HTR-8/SVneo (cell line): ENCODE data around the gene UBE2O.

ENCODE experiments used
- DNase-seq: peaks from one replicate; pipeline ENCODE4 v3.0.0; 2011; ENCODE audit warnings: low spot score, mixed read lengths; ENCODE audit not compliant: insufficient read length
- FAIRE-seq: peaks from 2 replicates; lab custom pipeline; 2011; peaks lifted over from hg19 to GRCh38; lab: Jason Lieb, UNC

The UBE2O gene

GRCh38 chr17:76399175-76400172, 53.5 kb downstream of the UBE2O start:
- DNase-seq (no peak), FAIRE-seq (no peak)

DNA sequence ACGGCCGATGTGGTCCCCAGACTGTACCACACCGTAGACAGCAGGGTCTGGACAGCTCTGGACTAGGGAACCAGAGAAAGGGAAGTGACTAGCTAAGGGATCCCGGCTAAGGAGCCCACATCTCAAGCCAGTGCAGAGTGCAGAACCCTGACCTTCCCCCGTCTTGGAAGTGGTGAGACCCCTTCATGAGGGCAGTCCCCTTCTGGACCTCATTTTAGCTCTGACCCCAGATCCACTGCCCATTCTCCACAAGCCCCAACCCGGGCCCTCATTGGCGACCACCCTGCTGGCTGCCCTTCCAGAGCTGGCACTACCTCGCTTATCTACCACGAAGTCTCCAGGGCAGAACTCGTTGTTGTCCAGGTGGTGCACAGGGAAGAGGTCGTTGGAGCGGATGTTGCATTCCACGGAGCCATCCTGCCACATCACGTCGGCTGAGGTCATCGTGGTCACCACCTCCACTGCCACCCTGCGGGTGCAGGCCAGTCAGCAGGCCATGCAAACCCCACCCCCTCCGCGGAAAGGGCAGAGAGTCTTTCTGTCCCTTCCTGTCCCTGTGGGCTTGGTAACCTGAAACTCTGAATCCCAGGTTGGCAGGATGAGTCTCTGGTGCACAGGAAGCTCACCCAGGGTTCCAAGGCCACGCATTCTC, 54.3 kb downstream of the UBE2O start:
- FAIRE-seq (peak; percentile 59), DNase-seq (no peak)

GRCh38 chr17:76397687-76398522, 55.0 kb downstream of the UBE2O start:
- DNase-seq (peak; percentile 91), FAIRE-seq (peak; percentile 98)

DNA sequence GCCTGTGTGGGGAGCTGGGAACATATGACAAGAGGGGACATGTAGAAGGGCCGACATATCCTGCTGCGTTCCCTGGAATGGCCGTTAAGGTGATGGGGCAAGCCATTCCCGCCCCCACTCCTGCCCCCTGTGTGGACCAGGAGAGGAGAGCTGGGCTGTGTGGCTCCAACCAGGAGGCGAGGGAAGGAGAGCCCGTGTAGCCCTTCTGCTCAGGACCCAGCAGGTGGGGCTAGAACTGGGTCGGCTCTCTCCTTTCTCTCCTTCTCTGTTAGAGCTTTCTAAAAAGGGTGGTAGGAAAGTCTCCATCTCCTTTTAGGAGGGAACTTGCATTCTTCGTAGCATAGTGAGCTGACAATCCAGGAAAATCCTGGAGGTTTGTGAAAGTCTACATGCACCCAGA, 55.8 kb downstream of the UBE2O start:
- DNase-seq (no peak), FAIRE-seq (no peak)

GRCh38 chr17:76395980-76396379, 57.0 kb downstream of the UBE2O start:
- DNase-seq (no peak), FAIRE-seq (no peak)

DNA sequence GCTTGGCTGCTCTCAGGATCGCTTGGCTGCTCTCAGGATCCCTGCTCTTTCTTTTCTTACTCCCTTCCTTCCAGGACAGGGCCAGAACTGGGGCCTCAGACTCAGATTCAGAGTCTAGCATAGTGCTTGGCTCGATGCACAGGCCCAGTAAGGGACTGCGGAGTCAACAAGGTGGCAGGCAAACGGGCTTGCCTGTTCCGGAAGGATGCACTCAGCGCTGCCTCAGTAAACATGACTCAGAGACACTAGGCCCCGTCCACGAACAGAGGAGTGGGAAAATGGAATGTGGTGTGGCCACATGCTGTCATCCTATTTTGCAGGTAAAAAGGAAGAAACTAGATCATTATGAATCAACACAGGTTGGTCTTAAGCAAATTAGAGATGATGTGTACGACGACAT, 58.8 kb downstream of the UBE2O start:
- FAIRE-seq: peak; percentile 40
- no peak for DNase-seq

DNA sequence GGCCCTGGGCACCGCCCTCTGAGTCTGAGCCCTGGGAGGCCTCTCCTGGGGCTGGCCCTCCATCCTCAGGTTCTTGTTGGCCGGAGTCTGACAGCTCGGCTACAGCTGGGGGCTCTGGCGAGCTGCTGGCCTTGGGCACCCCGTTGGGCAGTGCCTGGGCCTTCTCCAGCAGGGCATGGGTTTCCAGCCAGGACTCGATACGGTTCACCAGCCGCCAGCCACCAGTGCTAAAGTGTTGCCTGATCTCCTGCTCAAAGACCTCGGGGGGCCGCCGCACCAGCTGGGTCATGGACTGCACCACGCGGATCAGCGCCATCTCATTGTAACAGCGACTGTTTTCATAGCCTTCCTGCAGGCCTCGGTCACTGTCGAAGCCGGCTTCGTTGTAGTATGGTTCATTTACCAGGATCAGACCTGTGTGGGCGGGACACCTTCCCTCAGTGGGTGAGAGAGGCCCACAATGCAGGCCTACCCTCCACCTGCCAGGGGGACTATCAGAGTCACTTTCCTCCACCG, 61.7 kb downstream of the UBE2O start:
- FAIRE-seq (no peak), DNase-seq (no peak)

DNA sequence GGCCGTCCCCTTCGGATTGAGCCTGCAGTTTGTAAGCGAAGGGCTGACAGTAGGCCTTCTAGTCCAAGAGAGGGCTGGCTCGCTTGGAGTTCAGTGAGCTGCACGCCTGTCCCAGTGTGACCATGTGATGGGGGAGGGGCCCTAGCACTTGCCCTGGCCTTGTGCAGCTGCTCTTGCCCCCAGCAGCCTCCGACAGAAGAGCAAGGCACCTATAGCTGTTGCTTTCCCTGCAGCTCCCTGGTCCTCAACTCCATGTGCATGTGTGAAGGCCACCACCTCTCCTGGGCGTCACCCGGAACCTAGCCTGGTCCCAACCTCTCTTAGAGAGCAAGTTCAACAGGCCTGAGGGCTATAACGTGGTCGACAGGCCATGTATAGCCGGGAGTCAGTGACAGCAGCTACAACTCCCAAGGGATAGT, 62.9 kb downstream of the UBE2O start:
- DNase-seq: no peak
- peak; percentile 38 for FAIRE-seq

GRCh38 chr17:76388966-76389888, 63.7 kb downstream of the UBE2O start:
- DNase-seq: no peak
- FAIRE-seq: no peak

DNA sequence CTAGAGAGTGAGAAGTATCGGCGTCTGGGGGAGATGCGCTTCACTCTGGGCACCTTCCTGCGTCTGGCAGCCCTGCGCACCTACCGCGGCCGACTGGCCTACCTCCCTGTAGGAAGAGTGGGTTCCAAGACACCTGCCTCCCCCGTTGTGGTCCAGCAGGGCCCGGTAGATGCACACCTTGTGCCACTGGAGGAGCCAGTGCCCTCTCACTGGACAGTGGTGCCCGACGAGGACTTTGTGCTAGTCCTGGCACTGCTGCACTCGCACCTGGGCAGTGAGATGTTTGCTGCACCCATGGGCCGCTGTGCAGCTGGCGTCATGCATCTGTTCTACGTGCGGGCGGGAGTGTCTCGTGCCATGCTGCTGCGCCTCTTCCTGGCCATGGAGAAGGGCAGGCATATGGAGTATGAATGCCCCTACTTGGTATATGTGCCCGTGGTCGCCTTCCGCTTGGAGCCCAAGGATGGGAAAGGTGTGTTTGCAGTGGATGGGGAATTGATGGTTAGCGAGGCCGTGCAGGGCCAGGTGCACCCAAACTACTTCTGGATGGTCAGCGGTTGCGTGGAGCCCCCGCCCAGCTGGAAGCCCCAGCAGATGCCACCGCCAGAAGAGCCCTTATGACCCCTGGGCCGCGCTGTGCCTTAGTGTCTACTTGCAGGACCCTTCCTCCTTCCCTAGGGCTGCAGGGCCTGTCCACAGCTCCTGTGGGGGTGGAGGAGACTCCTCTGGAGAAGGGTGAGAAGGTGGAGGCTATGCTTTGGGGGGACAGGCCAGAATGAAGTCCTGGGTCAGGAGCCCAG, 65.8 kb downstream of the UBE2O start:
- DNase-seq (no peak), FAIRE-seq (peak; percentile 13)

DNA sequence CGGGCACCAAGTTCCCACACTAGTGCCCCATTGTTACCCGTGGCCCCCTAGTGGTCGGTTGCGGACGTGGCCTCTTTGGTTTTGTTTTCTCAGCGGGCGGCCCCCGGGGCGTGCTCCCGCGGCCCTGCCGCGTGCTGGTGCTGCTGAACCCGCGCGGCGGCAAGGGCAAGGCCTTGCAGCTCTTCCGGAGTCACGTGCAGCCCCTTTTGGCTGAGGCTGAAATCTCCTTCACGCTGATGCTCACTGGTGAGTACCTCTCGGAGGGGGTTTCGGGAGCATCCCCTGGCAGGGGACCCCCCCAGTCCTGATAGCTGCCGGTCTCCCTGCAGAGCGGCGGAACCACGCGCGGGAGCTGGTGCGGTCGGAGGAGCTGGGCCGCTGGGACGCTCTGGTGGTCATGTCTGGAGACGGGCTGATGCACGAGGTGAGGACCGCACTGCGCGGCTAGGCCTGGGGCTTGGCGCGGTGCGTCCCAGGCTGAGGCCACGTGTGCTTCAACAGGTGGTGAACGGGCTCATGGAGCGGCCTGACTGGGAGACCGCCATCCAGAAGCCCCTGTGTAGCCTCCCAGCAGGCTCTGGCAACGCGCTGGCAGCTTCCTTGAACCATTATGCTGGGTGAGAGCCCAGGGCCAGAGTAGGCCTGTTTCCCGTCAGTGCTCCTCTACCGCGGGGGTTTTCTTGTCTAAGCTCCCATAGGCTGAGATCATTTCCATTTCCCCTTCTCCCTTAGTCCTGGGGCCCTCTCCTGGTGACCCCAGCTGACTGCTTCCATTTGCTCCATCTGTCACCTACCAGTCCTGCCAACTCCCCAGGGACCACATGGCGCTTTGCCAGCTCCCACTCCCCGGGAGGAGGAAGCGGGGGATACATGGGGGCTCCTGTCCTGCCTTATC, 66.8 kb downstream of the UBE2O start:
- DNase-seq (peak; percentile 95), FAIRE-seq (no peak)

GRCh38 chr17:76384987-76385891, 67.7 kb downstream of the UBE2O start:
- DNase-seq: no peak
- no peak for FAIRE-seq

DNA sequence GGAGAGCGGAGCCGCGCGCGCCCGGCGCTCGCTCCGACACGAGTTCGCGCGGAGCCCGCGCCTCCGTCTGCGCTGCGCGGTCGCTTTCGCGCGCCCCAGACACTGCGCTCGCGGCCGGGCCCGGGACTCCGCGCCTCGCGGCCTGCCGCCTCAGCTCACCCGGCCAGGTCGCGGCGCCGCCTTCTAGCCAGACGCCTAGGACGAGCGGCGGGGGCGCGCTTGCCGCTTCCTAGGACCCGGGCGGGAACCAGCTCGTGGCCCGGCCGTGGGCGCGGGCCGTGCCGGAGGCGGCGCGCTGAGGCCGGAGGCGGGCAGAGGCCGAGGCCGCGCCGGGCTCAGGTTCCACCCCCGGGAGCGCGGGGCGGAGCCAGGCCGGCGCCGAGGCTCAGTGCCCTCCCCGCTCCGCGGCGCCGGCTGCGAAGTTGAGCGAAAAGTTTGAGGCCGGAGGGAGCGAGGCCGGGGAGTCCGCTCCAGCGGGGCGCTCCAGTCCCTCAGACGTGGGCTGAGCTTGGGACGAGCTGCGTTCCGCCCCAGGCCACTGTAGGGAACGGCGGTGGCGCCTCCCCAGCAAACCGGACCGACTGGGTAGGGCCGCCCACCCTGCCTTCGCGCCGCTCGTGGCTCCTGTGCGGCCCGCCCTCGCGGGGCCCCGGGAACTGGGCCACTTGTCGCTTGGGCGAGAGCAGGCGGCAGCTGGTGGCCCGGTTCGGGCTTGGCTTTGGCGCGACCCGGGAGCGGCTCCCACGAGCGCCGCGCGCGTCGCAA, 68.5 kb downstream of the UBE2O start, which contains the start of gene SPHK1:
TSS of gene SPHK1 (plus strand) at position 388 of the 765 bp plus-strand sequence. CDS start 1,036 bp downstream, outside the sequence.
- peak; percentile 74 for FAIRE-seq

DNA sequence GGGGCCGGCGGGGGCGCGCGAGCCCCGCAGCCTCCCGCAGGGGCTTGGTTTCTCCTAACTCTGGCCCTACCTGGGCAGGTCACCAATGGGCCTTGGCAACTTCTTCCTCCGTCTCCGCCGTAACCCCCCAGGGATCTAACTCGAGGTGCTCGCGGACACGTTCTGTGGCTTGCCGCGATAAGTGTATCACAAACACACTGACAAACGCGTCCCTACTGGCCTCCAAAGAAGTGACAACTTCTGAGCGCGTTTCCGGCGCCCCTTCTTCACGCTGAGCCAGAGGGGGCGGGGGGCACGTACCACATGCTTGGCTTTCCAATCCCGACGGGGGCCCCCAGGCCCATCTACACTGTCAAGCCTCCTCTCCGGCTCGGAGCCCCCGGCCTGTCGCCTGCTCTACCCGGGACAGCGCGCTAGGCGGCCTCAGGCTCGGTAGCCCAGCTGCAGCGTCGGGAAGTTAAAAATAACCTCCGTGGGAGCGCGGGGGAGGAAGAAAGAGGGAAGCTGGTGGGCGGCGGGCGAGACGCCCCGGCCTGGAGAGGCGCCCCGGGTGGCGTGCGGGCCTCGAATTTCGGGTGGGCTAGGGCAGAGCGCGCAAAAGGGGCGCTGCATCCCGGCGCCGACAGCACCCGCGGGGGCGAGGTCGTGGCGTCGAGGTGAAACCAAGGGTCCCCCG, 69.3 kb downstream of the UBE2O start:
- peak; percentile 59 for DNase-seq
- no peak for FAIRE-seq

More for the DNA sequence above, 68.5 kb downstream of the UBE2O start, which contains the start of gene SPHK1:
- peak; percentile 83 for DNase-seq
